Measurements from ENCODE around the gene MLST8.

MLST8 gene

DNA sequence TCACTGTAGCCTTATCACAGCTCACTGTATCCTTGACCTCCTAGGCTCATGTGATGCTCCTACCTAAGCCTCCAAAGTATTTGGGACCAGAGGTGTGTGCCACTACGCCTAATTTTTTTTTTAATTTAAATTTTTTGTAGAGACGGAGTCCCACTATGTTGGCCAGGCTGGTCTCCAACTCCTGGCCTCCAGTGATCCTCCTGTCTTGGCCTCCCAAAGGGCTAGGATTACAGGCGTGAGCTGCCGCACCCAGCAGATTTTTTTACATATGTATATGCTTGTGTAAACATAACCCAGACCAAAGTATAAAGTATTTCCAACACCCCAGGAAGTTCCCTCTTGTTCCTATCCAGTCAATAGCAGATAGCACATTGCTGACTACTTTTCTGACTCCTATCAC lies 11.1 kb downstream of the MLST8 start:
- TF ChIP-seq, protein P1, sequence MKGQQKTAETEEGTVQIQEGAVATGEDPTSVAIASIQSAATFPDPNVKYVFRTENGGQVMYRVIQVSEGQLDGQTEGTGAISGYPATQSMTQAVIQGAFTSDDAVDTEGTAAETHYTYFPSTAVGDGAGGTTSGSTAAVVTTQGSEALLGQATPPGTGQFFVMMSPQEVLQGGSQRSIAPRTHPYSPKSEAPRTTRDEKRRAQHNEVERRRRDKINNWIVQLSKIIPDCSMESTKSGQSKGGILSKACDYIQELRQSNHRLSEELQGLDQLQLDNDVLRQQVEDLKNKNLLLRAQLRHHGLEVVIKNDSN (IDR thresholded peaks at IDR 0.05), result no peak
- no peak for TF ChIP-seq FOXM1 (IDR thresholded peaks at IDR 0.05; ENCODE audit: borderline replicate concordance, low read depth)
- TF ChIP-seq, protein P2, sequence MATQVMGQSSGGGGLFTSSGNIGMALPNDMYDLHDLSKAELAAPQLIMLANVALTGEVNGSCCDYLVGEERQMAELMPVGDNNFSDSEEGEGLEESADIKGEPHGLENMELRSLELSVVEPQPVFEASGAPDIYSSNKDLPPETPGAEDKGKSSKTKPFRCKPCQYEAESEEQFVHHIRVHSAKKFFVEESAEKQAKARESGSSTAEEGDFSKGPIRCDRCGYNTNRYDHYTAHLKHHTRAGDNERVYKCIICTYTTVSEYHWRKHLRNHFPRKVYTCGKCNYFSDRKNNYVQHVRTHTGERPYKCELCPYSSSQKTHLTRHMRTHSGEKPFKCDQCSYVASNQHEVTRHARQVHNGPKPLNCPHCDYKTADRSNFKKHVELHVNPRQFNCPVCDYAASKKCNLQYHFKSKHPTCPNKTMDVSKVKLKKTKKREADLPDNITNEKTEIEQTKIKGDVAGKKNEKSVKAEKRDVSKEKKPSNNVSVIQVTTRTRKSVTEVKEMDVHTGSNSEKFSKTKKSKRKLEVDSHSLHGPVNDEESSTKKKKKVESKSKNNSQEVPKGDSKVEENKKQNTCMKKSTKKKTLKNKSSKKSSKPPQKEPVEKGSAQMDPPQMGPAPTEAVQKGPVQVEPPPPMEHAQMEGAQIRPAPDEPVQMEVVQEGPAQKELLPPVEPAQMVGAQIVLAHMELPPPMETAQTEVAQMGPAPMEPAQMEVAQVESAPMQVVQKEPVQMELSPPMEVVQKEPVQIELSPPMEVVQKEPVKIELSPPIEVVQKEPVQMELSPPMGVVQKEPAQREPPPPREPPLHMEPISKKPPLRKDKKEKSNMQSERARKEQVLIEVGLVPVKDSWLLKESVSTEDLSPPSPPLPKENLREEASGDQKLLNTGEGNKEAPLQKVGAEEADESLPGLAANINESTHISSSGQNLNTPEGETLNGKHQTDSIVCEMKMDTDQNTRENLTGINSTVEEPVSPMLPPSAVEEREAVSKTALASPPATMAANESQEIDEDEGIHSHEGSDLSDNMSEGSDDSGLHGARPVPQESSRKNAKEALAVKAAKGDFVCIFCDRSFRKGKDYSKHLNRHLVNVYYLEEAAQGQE (IDR thresholded peaks at IDR 0.05; ENCODE audit: low read depth), result no peak
- TF ChIP-seq ZBTB7A (IDR thresholded peaks at IDR 0.05; ENCODE audit: low read depth), result no peak
- TF ChIP-seq TEAD4 (IDR thresholded peaks at IDR 0.05), result no peak
- TF ChIP-seq MAX (IDR thresholded peaks at IDR 0.05), result no peak

DNA sequence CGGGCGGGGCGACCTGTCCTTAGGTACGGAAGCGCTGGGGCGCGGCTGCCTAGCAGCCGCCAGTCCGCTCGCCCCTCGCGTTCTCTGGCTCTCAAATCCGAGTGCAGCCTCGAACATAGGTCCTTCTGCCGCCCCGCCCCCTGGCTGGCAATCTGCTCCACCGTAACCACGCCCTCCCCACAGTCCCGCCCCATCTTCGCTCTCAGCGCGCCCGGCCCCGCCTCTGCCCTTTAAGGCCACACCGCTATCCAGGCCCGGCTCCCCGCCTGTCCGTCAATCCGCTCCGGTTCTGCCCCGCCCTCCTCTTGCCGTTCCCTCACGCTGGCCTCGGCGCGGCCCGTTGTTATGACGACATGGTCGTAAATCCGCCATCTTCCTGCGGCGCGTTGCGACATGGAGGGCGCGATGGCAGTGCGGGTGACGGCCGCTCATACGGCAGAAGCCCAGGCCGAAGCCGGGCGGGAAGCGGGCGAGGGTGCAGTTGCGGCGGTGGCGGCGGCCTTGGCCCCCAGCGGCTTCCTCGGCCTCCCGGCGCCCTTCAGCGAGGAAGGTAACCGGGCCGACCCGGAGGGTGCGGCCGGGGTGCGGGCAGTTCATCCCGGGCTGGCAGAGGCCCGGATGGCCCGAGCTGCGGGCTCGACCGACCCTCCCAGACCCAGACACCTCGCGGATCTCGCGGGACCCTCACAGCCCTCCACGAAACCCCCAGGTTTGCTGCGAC lies 18.1 kb downstream of the MLST8 start, which contains the start of gene E4F1:
Gene E4F1 (plus strand): TSS at position 371 of the 721 bp plus-strand sequence. CDS start 23 bp downstream, at position 394.
- TF ChIP-seq TAF1 (IDR thresholded peaks at IDR 0.05; ENCODE audit: low read depth) (peak; percentile 94), TEAD4 (IDR thresholded peaks at IDR 0.05) (peak; percentile 21), MAX (IDR thresholded peaks at IDR 0.05) (peak; percentile 92), ZBTB7A (IDR thresholded peaks at IDR 0.05; ENCODE audit: low read depth) (no peak), FOXM1 (IDR thresholded peaks at IDR 0.05; ENCODE audit: borderline replicate concordance, low read depth) (no peak), RAD21 (IDR thresholded peaks at IDR 0.05; ENCODE audit: low read depth) (no peak), CREB1 (IDR thresholded peaks at IDR 0.05; ENCODE audit: low read depth) (peak; percentile 87), CEBPB (IDR thresholded peaks at IDR 0.05) (peak; percentile 90), EP300 (IDR thresholded peaks at IDR 0.05; ENCODE audit: borderline replicate concordance) (no peak; the same call in 1 of the 2 replicates), NFIC (IDR thresholded peaks at IDR 0.05) (peak; percentile 24; the same call in 1 of the 2 replicates), YY1 (IDR thresholded peaks at IDR 0.05; ENCODE audit: low read depth) (peak; percentile 95), EGR1 (IDR thresholded peaks at IDR 0.05) (peak; percentile 43; the same call in 1 of the 2 replicates), TCF12 (IDR thresholded peaks at IDR 0.05; ENCODE audit: low read depth) (0 out of 2 replicates have a peak, but pooled peaks have one; percentile 10)
- TF ChIP-seq, protein P1 (IDR thresholded peaks at IDR 0.05), result 0 out of 2 replicates have a peak, but pooled peaks have one; percentile 33
- TF ChIP-seq, protein P2 (IDR thresholded peaks at IDR 0.05; ENCODE audit: low read depth), result no peak

GRCh38 chr16:2223942-2224486 lies 18.8 kb downstream of the MLST8 start:
- TF ChIP-seq ZBTB7A (IDR thresholded peaks at IDR 0.05; ENCODE audit: low read depth) (peak; percentile 25; the same call in 1 of the 2 replicates), RAD21 (IDR thresholded peaks at IDR 0.05; ENCODE audit: low read depth) (peak; percentile 34; the same call in 1 of the 2 replicates), TCF12 (IDR thresholded peaks at IDR 0.05; ENCODE audit: low read depth) (no peak), MAX (IDR thresholded peaks at IDR 0.05) (no peak)
- TF ChIP-seq, protein P1 (IDR thresholded peaks at IDR 0.05), result no peak

DNA sequence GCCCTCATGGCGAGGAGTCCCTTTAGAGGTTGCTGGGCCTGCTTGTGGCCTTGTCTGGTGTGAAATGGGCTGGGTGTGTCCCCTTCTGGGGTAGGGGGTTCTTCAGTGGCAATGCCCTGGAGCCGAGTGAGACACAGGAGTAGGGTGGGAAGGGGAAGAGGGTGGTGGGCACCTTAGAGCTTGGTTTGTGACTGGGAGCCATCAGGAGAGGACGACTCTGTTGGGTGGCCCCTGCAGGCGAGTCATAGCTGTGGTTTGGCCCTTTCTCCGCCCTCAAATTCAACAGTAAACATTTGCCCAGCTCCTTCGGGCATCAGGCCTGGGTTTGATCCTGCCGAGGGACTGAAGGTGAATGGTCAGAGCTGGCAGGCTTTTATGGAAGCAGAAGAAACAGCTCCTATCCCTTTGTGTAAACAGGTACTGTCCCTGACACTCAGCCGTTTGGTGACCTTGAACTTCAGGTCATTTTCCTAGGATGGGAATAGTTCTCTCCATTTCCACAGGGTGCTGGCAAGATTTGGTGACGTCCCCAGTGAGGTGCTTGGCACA lies 21.1 kb downstream of the MLST8 start:
- TF ChIP-seq NFIC (IDR thresholded peaks at IDR 0.05) (no peak), TEAD4 (IDR thresholded peaks at IDR 0.05) (no peak), ZBTB7A (IDR thresholded peaks at IDR 0.05; ENCODE audit: low read depth) (no peak)

GRCh38 chr16:2226918-2227317 lies 21.7 kb downstream of the MLST8 start:
- TF ChIP-seq TCF12 (IDR thresholded peaks at IDR 0.05; ENCODE audit: low read depth) (no peak), FOXM1 (IDR thresholded peaks at IDR 0.05; ENCODE audit: borderline replicate concordance, low read depth) (no peak), YY1 (IDR thresholded peaks at IDR 0.05; ENCODE audit: low read depth) (no peak), ZBTB7A (IDR thresholded peaks at IDR 0.05; ENCODE audit: low read depth) (no peak), CREB1 (IDR thresholded peaks at IDR 0.05; ENCODE audit: low read depth) (no peak), TEAD4 (IDR thresholded peaks at IDR 0.05) (no peak), CEBPB (IDR thresholded peaks at IDR 0.05) (no peak), EP300 (IDR thresholded peaks at IDR 0.05; ENCODE audit: borderline replicate concordance) (no peak), MAX (IDR thresholded peaks at IDR 0.05) (no peak), EGR1 (IDR thresholded peaks at IDR 0.05) (no peak), NFIC (IDR thresholded peaks at IDR 0.05) (no peak)
- TF ChIP-seq, protein P2 (IDR thresholded peaks at IDR 0.05; ENCODE audit: low read depth), result no peak

Measured in Ishikawa (cell line).